KMS-11 (cell line): Measurements from ENCODE around the gene CTSZ.

Experiments
- H2AFZ ChIP-seq: fragments of 200-600 bp; sonication (generic); 2 replicates; pipeline ENCODE4 v1.6.1; 2016; ENCODE audit warnings: antibody characterized with exemption, mixed run types, low read depth
- H3K27ac ChIP-seq: fragments of 200-600 bp; sonication (generic); 2 replicates; pipeline ENCODE4 v1.6.1; 2016; ENCODE audit warnings: mild to moderate bottlenecking, mixed run types
- H3K27me3 ChIP-seq: fragments of 200-600 bp; sonication (generic); 2 replicates; pipeline ENCODE4 v1.6.1; 2017; ENCODE audit warnings: mild to moderate bottlenecking, low read depth, mixed run types, moderate library complexity; ENCODE audit not compliant: insufficient read depth
- H3K36me3 ChIP-seq: fragments of 200-600 bp; sonication (generic); 2 replicates; pipeline ENCODE4 v1.6.1; 2017; ENCODE audit warnings: mild to moderate bottlenecking, mixed run types; ENCODE audit not compliant: insufficient read depth
- H3K4me1 ChIP-seq: fragments of 200-600 bp; sonication (generic); 2 replicates; pipeline ENCODE4 v1.6.1; 2016; ENCODE audit warnings: mild to moderate bottlenecking, low read depth, mixed run types; ENCODE audit not compliant: poor library complexity, severe bottlenecking
- H3K4me2 ChIP-seq: fragments of 200-600 bp; sonication (generic); 2 replicates; pipeline ENCODE4 v1.7.0; 2016; ENCODE audit warnings: mild to moderate bottlenecking, mixed run types
- H3K4me3 ChIP-seq: fragments of 200-600 bp; sonication (generic); IDR thresholded peaks from 2 replicates; pipeline ENCODE4 v1.6.1; 2017; ENCODE audit warnings: low read depth, low read length, mixed read lengths; ENCODE audit not compliant: insufficient read depth
- H3K79me2 ChIP-seq: fragments of 200-600 bp; sonication (generic); 2 replicates; pipeline ENCODE4 v1.6.1; 2016; ENCODE audit warnings: low read depth, mixed run types; ENCODE audit not compliant: insufficient read depth
- H3K9ac ChIP-seq: fragments of 200-600 bp; sonication (generic); 2 replicates; pipeline ENCODE4 v1.6.1; 2016; ENCODE audit warnings: mild to moderate bottlenecking, mixed run types
- H4K20me1 ChIP-seq: fragments of 200-600 bp; sonication (generic); 2 replicates; pipeline ENCODE4 v1.6.1; 2016; ENCODE audit warnings: mild to moderate bottlenecking, mixed run types; ENCODE audit not compliant: insufficient read depth
- CTCF ChIP-seq: fragments of 200-600 bp; sonication (generic); conservative IDR thresholded peaks from 2 replicates; pipeline ENCODE4 v1.6.1; 2017; ENCODE audit warnings: low read depth, mild to moderate bottlenecking, antibody characterized with exemption, low read length, moderate library complexity, mixed read lengths

Gene CTSZ

GRCh38 chr20:58988565-58988882, 18.5 kb downstream of the CTSZ start:
- no peaks in the 10 kb centered on the region for H3K27me3 ChIP-seq
- H3K4me2 ChIP-seq, result no peak overlapping the region
- peaks cover 25% of the 10 kb centered on the region for H3K79me2 ChIP-seq
- H3K9ac ChIP-seq, result no peak overlapping the region
- H3K27ac ChIP-seq, result no peak overlapping the region
- H3K36me3 ChIP-seq, result peaks cover 33% of the 10 kb centered on the region
- no peak overlapping the region for H3K4me3 ChIP-seq
- no peak for TF ChIP-seq CTCF
- peaks cover 29% of the 10 kb centered on the region for H3K4me1 ChIP-seq
- H4K20me1 ChIP-seq, result no peaks in the 10 kb centered on the region; the same call in 1 of the 2 replicates
- no peak overlapping the region for H2AFZ ChIP-seq

- Histone ChIP-seq H4K20me1 (no peaks in the 10 kb centered on the region; the same call in 1 of the 2 replicates), H3K4me1 (peaks cover 26% of the 10 kb centered on the region), H3K9ac (no peak overlapping the region), H3K79me2 (peaks cover 30% of the 10 kb centered on the region), H3K27ac (no peak overlapping the region), H2AFZ (no peak overlapping the region), H3K36me3 (peaks cover 33% of the 10 kb centered on the region), H3K4me2 (no peak overlapping the region), H3K4me3 (no peak overlapping the region), H3K27me3 (no peaks in the 10 kb centered on the region)
- no peak for TF ChIP-seq CTCF
Observed at GRCh38 chr20:58987790-58988564, 19.1 kb downstream of the CTSZ start.

DNA sequence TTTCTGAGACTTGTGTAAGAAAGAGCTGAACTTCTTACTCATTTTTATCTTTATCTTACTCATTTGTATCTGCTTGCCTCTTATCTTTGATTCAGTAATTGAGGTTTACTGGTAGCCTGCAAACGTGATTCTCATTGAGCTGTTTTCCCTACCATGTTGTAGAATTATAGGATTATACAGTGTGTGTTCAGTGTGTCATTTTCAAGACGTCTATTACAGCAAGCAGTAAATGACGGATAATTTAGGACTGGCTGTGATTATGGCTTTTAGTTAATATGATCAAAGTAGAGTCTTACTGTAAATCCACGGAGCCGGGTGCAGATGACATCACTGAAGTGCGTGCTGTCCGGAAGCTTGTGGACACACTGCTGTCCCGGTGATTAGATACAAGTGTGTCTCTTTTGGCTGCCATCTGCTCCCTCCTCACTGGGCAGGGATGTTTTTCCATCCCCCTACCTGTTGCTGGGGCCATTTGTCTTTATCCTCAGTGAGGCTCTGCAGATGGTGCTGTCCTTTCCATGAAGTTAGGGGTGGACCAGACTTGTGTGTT, 20.0 kb downstream of the CTSZ start:
- no peak overlapping the region for H3K9ac ChIP-seq
- H3K79me2 ChIP-seq, result peaks cover 40% of the 10 kb centered on the region
- H3K4me2 ChIP-seq, result no peak overlapping the region
- H3K4me3 ChIP-seq, result no peak overlapping the region
- no peak overlapping the region for H2AFZ ChIP-seq
- H4K20me1 ChIP-seq, result no peaks in the 10 kb centered on the region; the same call in 1 of the 2 replicates
- TF ChIP-seq CTCF, result no peak
- H3K4me1 ChIP-seq, result peaks cover 25% of the 10 kb centered on the region
- no peaks in the 10 kb centered on the region for H3K27me3 ChIP-seq
- H3K36me3 ChIP-seq, result peaks cover 26% of the 10 kb centered on the region
- H3K27ac ChIP-seq, result no peak overlapping the region

GRCh38 chr20:58986286-58986967, 20.6 kb downstream of the CTSZ start:
- Histone ChIP-seq H3K27me3 (no peaks in the 10 kb centered on the region), H3K79me2 (peaks cover 46% of the 10 kb centered on the region), H3K4me3 (no peak overlapping the region), H3K27ac (no peak overlapping the region), H3K4me1 (peaks cover 19% of the 10 kb centered on the region), H2AFZ (no peak overlapping the region), H3K4me2 (no peak overlapping the region), H4K20me1 (no peaks in the 10 kb centered on the region; the same call in 1 of the 2 replicates), H3K36me3 (peaks cover 23% of the 10 kb centered on the region), H3K9ac (no peak overlapping the region)
- no peak for TF ChIP-seq CTCF
